Cardiac muscle cell (in vitro differentiated cells and primary cell): ENCODE measurements around the gene NLGN4X. TPM values are rescaled to one million over a fixed set of nuclear protein-coding genes. Genes with fewer than 3 reads are reported as not detected.

Experiments
- DNase-seq, 2 donors: peaks; one replicate each; pipeline versions ENCODE4 v3.0.0 to v3.0.0-alpha.2; 2010 to 2017; ENCODE audit warnings: low read depth in 1 of 2, low spot score in 1 of 2
- H3K27ac ChIP-seq: fragments of 200-600 bp; sonication (generic); 2 replicates; pipeline ENCODE4 v1.5.1; 2016
- H3K27me3 ChIP-seq: fragments of 200-600 bp; sonication (generic); 2 replicates; pipeline ENCODE4 v1.6.0; 2016; ENCODE audit warnings: control low read depth
- H3K36me3 ChIP-seq: fragments of 200-600 bp; sonication (generic); 2 replicates; pipeline ENCODE4 v1.5.1; 2016; ENCODE audit warnings: control low read depth
- H3K4me1 ChIP-seq: fragments of 200-600 bp; sonication (generic); 2 replicates; pipeline ENCODE4 v1.8.1; 2017; ENCODE audit warnings: low read depth, mild to moderate bottlenecking, mixed run types
- H3K4me3 ChIP-seq: fragments of 200-600 bp; sonication (generic); 2 replicates; pipeline ENCODE4 v1.5.1; 2016; ENCODE audit warnings: mild to moderate bottlenecking
- H3K9me3 ChIP-seq: fragments of 200-600 bp; sonication (generic); 2 replicates; pipeline ENCODE4 v1.5.1; 2017; ENCODE audit warnings: low read depth, mild to moderate bottlenecking, control low read depth
- polyA plus RNA-seq: library from polyadenylated mRNA; unstranded; fragments of >200 nt; fragmentation: Nextera tagmentation; extraction: Ambion mirVana; gene quantifications from 2 replicates; pipeline ENCODE4 v1.2.1, GENCODE V29; 2016
- total RNA-seq: library from RNA; depleted of rRNA; stranded (reverse); fragments of >200 nt; gene quantifications from 2 replicates; pipeline ENCODE4 v1.2.3, GENCODE V29; 2016
- TF ChIP-seq, protein P1 (sequence below): IDR thresholded peaks from 2 replicates; pipeline ENCODE4 v1.5.1; 2012; ENCODE audit warnings: low read depth, mild to moderate bottlenecking, low read length

NLGN4X gene
- total and polyA plus RNA-seq, 2 experiments from 2014 or later: 4.2 to 6.9 TPM

GRCh38 chrX:5998901-5999300 is 229.8 kb downstream of the NLGN4X start:
- no peak for DNase-seq
- Histone ChIP-seq H3K27me3 (no peaks in the 10 kb centered on the region), H3K36me3 (no peaks in the 10 kb centered on the region), H3K4me1 (no peaks in the 10 kb centered on the region), H3K9me3 (no peaks in the 10 kb centered on the region), H3K4me3 (no peak overlapping the region), H3K27ac (no peak overlapping the region)
- TF ChIP-seq, protein P1, sequence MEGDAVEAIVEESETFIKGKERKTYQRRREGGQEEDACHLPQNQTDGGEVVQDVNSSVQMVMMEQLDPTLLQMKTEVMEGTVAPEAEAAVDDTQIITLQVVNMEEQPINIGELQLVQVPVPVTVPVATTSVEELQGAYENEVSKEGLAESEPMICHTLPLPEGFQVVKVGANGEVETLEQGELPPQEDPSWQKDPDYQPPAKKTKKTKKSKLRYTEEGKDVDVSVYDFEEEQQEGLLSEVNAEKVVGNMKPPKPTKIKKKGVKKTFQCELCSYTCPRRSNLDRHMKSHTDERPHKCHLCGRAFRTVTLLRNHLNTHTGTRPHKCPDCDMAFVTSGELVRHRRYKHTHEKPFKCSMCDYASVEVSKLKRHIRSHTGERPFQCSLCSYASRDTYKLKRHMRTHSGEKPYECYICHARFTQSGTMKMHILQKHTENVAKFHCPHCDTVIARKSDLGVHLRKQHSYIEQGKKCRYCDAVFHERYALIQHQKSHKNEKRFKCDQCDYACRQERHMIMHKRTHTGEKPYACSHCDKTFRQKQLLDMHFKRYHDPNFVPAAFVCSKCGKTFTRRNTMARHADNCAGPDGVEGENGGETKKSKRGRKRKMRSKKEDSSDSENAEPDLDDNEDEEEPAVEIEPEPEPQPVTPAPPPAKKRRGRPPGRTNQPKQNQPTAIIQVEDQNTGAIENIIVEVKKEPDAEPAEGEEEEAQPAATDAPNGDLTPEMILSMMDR: no peak

- Histone ChIP-seq H3K27me3 (no peaks in the 10 kb centered on the region), H3K27ac (no peak overlapping the region), H3K4me1 (no peaks in the 10 kb centered on the region), H3K4me3 (no peak overlapping the region), H3K9me3 (no peaks in the 10 kb centered on the region), H3K36me3 (no peaks in the 10 kb centered on the region)
- DNase-seq: no peak
- TF ChIP-seq, protein P1: no peak
These were observed 230.2 kb downstream of the NLGN4X start for GRCh38 chrX:5998456-5998855.

DNA sequence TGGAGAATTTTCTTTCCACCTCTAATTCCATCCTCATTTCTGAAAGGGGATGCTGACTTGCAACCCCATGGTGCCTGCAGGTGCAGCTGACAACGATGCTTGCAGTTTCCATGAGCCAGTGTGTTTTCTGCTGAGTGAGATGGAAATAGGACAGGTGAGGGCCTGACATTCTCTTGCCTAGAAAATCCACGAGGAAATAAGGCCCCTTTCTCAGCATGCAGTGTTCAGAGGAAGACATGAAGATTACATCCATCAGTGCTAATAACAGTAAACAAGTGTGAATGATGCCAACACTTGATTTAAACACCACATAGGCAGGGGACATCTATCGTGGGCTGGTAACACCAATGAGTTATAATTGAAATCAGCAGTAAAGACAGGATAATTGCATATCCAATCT is 237.3 kb downstream of the NLGN4X start:
- H3K9me3 ChIP-seq: no peaks in the 10 kb centered on the region

DNA sequence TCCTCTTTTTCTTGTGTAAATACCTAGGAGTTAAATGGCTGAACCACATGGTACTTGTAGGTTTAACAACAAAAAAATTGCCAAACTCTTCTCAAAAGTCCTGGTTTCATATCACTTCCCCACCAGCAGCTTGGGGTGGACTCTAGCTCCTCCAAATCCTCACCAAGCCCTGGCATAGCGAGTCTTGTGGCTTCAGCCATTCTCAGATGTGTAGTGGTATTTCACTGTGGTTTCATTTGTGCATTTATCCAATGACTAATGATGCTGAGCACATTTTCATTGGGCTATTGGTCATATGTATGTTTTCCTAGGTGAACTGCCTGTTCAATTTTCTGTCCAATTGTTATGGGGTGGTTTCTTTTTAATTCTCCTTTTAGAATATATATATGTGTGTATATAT is 249.3 kb downstream of the NLGN4X start:
- H3K4me3 ChIP-seq: no peak overlapping the region
- H3K9me3 ChIP-seq: no peaks in the 10 kb centered on the region
- TF ChIP-seq, protein P1: no peak
- no peaks in the 10 kb centered on the region for H3K27me3 ChIP-seq
- H3K36me3 ChIP-seq: no peaks in the 10 kb centered on the region
- no peak overlapping the region for H3K27ac ChIP-seq
- no peaks in the 10 kb centered on the region for H3K4me1 ChIP-seq
- DNase-seq: no peak

More for the DNA sequence above, 237.3 kb downstream of the NLGN4X start:
- H3K27me3 ChIP-seq: no peaks in the 10 kb centered on the region
- H3K27ac ChIP-seq: no peak overlapping the region
- no peak overlapping the region for H3K4me3 ChIP-seq
- DNase-seq: no peak
- no peaks in the 10 kb centered on the region for H3K4me1 ChIP-seq
- no peaks in the 10 kb centered on the region for H3K36me3 ChIP-seq
- TF ChIP-seq, protein P1: no peak

DNA sequence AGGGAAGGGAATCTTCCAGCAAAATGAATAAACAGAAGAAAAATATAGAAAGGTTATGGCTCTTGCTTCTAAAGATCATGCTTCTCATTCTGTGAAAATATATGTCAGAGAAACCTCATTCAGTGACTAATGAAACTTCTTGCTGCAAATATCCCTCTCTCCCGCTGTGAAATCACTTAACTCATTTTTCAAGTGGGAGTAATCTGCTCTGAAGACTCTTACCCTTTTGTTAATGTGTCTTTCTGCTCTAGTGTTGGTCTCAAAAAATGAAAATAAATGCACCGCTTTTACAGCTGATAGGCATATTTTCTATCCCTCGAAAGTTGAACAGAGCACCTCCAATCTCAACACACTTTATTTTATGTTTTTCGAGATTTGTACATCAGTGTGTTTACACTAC is 252.3 kb downstream of the NLGN4X start:
- H3K9me3 ChIP-seq: no peaks in the 10 kb centered on the region
- TF ChIP-seq, protein P1: no peak
- no peak overlapping the region for H3K27ac ChIP-seq
- H3K4me3 ChIP-seq: no peak overlapping the region
- H3K36me3 ChIP-seq: no peaks in the 10 kb centered on the region
- H3K27me3 ChIP-seq: no peaks in the 10 kb centered on the region
- DNase-seq: no peak
- H3K4me1 ChIP-seq: no peaks in the 10 kb centered on the region

- Histone ChIP-seq H3K27ac (no peak overlapping the region), H3K4me1 (no peaks in the 10 kb centered on the region), H3K36me3 (no peaks in the 10 kb centered on the region), H3K4me3 (no peak overlapping the region), H3K9me3 (no peaks in the 10 kb centered on the region), H3K27me3 (no peaks in the 10 kb centered on the region)
- DNase-seq: no peak
- TF ChIP-seq, protein P1: no peak
These were observed 257.4 kb downstream of the NLGN4X start for GRCh38 chrX:5971300-5971699.
